ENCODE results near the gene PTPRM.

PTPRM gene

DNA sequence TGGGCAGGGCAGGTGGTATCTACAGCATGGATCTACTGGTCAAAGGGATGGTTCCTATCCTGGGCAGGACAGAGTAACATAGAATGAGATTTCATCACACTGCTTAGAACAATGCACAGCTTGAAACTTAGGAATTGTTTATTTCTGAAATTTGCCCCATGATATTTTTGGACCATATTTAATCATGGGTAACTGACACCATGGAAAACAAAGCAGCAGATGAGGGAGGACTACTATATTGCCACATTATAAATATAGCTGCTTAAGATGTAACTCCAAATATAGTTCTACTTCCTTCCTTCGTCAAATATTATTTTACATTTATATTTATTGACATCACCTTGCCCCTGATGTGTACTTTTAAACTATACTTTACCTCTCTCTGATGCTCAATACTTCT lies 254.7 kb downstream of the PTPRM start:
- no peak for DNase-seq

DNA sequence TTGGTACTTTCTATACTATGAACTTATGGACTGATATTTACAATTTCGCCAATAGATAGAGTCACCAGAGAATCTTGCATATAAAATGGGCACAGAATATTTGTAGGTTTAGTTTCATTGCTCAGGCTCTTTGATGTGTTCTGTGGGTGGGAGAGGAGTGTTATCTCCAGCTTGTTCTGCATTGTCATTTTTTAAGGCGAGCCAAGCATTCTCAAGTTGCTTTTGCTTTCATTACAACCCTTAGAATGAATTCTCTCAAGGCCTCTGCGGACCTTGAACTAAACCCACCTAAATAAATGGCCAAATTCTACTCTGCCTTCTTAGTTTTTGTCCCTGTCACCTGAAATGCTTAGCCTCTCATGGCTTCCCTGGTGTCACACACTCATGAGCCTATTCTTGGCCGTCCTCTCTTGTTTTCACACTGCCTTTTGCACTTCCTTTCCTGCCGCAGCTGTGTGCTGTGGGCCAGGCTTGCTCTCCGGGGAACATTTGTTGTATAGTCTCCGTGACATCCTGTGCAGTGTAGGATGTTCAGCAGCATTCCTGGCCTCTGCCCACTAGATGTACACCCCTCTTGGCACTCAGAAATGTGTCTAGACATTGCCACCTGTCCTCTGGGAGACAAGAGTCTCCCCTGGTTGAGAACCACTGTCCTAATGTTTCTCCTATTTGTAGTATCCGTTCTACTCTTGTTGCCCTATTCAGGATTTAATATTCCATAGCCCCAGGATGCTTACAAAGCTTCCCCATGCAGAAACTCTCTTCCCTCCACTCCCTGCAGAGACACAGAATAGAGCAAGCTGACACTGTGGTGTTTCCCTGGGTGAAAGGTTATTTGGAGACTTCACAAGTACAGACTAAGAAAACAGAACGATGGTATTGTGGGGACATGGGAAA lies 255.6 kb downstream of the PTPRM start:
- DNase-seq: no peak

DNA sequence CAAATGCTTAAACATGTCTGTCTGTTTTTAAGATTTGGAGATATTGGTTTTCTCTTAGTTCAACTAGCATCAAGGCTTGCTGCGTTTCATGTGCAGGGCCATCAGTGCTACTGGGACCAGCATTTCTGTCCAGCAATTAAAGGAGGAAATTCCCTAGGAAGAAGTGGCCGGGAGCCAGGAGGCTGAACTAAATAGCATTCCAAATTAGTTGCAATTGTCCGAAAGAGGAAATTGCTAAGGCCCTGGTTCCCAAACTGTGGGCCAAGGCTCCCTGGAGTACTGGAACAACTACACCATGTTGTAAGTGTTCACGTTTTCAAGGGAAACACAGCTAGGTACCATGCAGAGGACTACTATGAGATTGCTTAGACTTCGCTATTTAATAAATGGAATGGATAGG lies 257.9 kb downstream of the PTPRM start:
- DNase-seq: no peak

DNA sequence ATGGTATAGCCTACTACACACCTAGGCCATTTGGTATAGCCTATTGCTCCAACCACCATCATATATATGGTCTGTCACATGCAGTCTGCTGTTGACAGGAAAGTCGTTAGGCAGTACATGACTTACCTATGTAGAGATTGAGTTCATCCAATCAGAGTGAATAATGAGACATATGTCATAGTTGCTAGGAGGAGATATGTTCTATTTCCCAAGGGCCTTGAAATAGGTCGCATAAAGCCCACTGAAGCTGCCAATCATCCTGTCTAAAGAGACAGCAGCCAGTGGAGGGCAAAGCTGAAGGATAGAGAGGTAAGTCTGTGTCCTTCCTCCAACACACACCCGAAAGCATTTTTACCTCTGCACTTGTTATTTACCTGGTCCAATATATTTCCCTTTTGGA lies 263.4 kb downstream of the PTPRM start:
- DNase-seq: no peak

DNA sequence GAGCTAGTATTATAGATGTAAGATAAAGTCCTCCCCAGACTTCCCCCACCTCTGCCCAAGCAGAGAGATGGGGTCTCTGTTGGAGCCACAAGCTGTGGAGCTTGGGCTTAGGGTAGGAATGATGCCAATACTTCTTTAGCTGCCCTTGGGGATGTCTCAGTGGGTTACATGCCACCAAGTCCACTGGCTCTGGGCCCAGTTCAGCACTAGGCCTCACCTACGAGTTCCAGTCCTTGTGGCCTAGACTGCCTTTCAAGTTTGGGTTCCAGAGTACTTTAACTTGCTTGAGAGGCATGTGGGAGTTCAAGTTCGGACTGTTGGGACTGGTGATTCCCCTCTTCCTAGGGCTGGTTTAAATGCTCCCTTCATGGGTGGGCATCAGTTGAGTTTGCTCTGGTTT lies 272.4 kb downstream of the PTPRM start:
- no peak for DNase-seq

DNA sequence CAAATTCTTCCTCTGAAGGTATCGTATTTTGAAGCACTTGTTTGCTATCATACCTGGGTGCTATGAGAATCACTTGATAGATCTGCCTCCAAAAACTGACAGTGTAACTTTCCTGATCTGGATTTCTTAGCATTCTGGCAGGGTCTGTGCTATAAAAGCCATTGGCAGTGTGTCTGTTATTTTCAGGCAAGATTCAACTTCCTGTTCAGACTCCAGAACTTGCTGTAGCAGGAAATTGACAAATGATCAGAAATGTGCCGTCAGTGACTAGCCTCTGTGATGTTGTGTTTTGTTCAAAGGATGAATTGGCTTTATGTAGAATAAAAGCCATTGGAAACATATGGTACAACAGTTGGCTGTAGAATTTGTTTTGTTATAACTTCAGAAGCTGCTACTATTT lies 273.3 kb downstream of the PTPRM start:
- no peak for DNase-seq

DNA sequence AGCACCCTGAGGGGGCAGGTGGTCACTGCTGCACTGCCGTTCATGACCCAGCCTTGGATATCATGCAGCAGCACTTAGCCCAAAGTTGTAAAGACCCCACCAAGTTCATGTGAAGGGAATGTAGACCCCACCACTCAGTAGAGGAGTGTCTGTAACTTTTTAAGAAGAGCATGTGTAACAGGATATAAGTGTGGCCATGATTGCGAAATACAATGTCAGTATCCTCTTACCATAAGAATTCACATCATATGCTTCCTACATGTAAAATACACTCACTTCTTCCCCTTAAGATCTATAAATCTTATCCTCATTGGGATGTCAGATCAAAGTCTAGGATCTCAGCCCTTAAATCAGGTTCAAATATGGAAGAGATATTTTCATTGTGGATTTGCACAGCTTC lies 276.9 kb downstream of the PTPRM start:
- DNase-seq: no peak

DNA sequence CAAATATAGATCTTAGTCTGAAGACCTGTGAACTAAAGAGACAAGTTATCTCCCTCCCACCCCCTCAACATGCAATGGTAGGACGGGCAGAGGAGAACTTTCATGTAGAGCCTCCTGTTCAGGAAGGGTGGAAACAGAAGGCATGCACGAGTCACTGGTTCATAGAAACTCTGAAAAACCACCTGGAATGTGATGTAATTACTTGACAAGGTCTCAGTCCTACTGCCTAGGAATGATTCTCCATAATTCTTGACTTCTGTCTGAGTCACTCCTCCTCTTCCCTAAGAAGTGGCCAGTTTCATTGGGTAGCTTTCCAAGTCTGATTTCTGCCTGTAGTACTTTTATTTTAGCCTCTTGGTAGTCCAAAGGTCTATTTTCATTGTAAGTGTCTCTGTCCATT lies 277.3 kb downstream of the PTPRM start:
- DNase-seq: no peak

DNA sequence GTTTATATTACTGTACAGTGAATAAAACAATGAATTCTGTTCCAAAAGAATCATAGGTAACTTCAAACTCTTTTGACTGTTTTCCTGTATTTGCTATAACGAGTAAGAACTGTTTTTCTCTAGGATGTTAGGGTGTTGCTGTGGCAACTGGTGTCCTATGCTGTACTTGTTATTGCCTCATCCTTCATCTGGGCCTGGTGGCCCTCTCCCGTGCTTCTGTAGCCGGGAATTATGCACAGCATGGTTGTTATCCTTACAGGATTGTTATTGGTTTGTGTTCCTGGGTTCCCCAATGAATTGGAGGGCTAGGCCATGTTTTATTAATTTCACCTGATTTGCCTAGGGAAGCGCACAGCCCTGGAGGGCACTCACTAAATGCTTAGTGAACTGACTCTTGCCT lies 279.2 kb downstream of the PTPRM start:
- DNase-seq: no peak

DNA sequence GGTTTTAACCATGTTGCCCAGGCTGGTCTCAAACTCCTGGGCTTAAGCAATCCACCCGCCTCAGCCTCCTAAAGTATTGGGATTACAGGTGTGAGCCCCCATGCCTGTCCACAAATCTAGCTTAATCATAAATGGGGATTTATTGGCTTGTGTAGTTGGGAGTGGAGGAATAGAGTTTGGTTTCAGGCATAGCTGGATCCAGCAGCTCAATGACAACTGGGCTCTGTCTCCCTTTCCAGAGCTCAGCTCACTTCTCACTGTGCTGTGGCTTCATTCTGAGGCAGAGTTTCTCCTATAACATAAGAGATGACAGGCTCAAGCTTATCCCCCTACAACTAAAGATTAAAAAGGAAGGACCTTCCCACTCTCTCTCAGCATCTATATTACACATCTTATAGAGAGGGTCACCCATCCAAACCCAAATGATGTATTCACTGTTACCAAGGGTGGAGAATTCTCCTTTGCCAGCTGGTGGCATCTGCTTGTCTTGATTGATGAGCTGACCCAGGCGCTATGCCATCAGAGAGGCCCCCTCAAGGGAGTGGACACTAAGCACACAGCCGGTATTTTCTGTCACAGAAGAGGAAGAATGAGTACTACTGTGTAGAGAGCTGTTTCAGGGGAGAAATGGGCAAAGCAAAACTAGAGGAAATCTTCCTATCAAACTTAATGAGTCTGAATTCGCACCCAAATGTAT lies 280.4 kb downstream of the PTPRM start:
- DNase-seq: no peak

DNA sequence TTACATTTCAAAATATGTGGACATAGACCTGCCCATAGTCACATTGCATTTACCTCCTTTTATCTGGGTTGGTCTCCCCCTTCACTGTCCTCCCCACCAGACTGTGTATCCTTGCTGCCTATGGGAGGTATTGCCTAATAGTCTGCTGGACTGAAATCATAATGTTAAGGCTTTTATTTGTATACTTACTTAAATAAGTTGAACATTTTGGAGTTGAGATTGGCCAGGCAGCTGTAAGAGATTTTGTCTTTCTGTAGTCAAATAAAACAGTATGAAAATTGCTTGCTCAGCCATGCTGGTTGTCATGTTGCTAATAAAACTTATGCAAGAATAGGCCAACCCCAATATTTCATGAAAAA lies 280.9 kb downstream of the PTPRM start:
- DNase-seq: no peak

DNA sequence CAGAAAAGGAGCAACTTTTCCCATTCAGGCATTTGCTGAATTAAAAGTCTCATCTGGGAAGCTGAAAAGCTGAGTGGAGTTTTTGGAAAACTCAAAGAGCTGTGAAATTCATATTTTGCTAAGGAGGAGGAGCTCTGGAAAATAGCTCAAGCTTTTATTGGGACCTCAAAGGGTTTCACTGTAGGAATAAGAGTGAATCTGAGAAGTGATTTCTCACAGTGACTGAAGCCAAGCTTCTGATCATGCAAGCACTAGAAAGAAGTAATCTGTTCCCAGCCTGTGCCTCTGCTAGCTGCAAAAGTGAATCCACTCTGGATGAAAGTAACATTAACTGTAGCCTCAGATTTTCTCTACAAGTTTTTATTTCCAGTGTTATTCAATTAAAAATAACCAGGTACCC lies 283.3 kb downstream of the PTPRM start:
- DNase-seq: no peak

DNA sequence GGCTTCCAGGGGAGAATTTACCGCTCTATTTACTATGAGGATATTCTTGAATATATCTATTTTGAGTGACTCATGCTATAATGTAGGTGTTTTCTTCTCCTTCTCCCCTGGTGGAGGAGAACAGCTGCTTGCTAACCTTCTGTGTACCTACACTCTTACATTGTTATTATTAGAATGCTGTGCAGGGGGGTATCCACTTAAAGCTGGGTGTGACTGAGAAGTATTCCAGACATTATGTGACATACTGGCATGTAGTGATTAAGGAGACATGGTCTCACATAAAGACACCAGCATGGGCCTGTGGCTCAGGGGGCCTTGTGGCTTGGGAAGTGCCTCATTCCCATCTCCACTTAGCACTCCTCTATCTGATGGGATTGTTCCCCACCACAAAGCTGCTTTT lies 287.9 kb downstream of the PTPRM start:
- no peak for DNase-seq

DNA sequence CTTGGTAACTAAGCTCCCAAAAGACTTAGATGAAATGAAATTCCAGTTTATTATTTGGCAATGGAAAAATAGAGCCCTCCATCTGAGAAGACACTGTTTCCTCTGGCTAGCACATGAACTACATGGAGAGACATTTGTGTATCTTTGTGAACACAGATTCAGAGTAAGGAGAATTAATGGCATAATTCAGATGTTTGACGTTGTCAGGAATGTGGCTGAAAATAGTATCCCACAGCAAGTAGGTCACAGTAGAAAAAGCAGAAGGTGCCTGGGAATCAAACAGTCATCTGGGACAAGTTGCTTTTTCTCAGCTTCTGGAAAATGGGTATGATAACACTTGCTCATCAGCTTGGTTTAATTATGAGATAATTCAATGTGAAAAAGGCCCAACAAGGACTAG lies 288.6 kb downstream of the PTPRM start:
- DNase-seq: no peak

DNA sequence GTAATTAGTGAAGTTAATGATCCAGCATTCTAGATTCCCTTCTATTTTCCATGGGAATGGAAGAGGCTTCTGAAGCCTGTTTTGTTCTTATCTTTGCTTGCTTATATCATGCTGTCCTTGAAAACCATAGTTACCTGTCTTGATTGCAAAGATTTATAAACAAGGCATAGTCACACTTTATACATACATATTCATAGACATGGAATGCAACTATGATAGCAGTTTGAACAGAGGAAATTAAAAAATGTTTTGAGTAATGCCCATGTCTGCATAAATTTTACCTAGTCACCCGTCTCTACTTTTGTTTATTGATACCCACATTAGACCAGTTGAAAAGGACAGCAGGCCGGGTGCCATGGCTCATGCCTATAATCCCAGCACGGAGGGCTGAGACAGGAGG lies 289.0 kb downstream of the PTPRM start:
- DNase-seq: no peak

DNA sequence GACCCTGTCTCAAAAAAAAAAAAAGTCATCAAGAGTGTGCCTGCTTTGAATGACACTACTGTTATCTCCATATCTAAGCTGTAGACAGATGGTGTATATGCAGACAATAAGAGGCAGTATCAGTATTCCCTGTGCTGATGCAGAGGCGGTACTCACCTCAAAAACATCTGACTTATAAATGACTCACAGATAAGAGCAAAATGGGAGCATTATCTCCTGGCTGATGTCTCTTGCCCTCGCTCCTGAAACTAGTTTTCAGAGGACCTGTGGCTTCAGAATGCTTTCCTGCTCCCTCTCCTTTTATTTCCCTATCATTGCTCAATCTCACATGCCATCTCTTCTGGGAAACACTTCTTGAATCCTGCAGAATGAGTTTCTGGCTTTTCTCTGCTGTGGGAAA lies 289.6 kb downstream of the PTPRM start:
- DNase-seq: no peak

DNA sequence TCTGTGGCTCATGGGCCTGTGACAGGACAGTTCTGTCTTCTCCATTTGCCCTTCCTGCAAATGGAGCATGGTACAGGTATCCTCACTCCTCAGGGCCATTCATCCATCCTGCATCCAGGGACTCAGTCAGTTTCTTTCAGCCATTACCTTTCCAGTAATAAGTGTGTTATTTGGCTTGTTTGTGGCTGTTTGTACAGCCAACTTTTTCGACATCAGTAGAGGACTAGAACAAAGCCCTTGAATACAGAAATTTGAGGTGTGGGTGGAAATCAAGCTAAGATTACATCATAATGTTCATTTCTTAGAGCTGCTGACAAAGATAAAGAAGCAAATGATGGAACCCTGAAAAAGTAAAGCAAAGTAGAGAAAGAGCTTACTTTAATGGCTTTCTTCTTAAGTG lies 290.4 kb downstream of the PTPRM start:
- no peak for DNase-seq

DNA sequence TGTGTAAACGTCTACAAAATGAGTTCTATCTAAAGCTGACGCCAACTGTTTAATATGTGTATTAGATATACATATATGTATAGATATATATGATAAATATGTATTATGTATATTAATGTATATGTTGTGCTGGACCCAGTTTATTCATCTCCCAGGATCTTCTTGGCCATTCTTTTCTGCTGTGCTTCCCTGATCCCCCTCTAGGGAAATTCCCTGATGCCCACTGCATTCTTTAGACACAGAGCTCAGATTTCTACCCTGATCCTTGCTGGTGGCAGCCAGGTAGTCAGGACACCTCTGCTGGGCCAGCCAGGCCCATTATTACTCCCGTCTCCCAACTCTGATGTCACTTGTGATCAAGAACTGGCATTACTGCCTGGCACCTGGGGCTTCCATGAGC lies 292.0 kb downstream of the PTPRM start:
- no peak for DNase-seq

DNA sequence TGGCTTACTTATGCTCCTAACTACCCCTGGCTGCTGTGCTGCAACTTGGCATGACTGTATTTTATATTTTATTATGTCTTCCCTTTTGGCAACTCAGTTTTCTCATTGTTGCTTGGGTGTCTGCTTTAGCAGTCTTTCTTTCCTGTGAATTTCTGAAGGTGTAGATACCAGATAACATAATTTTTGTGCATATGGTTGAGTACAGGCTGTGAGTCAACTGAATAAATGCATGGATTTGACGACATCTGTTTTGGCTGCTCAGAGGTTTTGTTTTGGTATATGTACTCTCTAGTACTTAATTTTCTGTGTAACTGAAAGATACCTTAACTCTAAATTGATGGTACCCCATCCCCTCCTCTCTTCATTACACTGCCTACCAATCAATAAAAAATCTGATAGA lies 303.1 kb downstream of the PTPRM start:
- DNase-seq: no peak

DNA sequence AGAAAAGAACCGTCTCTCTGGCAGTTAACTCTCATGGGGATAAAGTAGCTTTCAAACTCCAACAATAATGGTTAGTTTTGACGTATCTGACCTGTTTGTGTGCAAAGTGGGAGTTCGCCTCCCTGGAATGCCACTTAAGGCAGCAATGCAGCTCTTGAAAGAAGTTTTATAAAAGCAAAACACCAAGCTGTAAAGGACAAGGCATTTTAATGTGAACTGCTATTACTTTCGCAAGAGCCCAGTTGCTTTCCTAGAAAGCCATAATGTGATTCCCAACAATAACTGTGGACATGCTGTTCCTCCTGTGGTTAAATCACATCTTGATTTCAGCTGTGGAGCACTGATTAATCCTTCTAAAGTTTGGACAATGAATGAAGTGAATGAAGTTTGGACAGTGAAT lies 303.7 kb downstream of the PTPRM start:
- no peak for DNase-seq

DNA sequence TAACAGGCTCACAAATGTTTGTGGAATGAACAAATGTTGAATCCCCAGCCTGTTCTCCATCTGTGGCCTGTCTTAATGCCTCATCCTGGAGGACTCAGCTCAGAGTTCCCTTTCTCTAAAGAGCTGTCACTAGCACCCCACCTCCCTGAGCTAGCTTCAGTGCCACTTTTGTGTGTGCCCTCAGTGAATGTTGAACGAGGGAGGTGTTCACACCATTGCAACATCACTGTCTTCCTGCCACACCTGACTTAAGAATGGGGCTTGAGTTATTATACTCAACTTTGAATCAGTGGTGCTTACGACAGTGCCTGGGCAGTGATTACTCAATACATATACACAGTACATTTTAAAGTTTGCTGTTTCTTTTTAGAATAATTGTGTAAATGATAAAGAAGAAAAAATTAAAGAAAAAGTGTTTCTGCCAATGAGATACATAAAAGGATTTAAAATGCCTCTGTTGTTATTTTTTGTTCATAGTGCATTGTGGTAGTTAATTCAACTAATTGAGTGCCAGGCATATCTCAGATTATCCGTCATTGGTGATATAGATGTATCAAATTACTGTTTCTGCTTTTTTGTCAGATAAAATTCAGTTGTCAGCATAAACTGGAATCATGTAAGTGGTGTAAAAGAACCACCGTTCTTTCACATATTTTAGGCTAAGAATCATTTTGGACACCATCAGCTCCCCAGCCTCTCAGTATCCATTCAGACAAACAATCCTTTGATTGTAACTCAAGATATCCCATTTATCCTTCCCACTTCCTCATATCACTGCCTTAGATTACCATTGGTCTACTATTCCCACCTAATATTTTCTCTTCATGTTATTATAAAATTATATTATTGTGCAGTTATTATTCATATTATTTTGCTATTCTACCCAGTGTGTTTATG lies 304.7 kb downstream of the PTPRM start:
- no peak for DNase-seq

DNA sequence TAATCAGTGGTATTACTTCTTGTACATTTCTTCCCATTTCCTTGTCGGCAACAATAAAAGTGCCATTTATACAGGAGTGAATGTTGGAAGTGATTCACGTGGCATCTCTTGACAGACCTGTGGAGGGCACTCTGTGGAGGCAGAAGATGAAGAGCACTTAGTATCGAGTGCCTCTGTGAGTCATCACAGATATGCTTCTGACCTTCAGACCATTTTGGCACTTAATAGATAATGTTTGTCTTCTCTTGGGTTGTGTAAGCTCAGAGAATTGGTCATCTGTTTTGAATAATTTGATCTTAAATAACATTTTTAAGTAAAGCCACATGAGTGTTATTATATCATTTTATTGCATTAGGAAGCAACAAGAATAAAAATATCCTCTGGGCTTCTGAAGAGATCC lies 305.5 kb downstream of the PTPRM start:
- no peak for DNase-seq

DNA sequence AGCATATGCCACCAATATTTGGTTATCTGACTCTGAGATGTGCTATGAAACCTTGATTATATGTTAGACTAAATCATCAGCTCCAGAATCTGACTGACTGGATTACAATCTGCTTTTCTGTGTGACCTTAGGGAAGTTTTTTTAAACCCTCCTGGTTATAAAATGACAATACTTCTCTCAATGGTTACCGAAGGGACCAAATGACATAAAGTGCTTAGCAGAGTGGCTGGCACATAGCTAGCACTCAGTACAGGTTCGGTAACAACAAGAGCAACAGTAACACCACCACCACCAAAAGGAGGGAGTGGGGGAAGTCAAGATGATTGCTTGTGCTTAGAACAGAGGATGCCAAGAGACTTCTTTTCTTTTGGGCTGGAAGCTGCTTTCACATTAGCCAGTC lies 306.2 kb downstream of the PTPRM start:
- DNase-seq: no peak
